A673 (cell line): ENCODE results near the gene CALHM5. TPM values are rescaled to one million over a fixed set of nuclear protein-coding genes. Genes with fewer than 3 reads are reported as not detected.

Experiments used
- BruUV-seq: library from RNA; stranded (reverse); fragments of 400-500 nt; replicated peaks from 2 replicates; lab custom pipeline; 2021; lab: Mats Ljungman, UMichigan
- CTCF ChIA-PET: fragments of 300-600 bp; sonication (Branson Sonifier 250); formaldehyde crosslinking; loops from one replicate; lab custom pipeline; 2022; ENCODE audit warnings: antibody characterized with exemption; lab: Charles Lee
- POLR2A ChIA-PET: fragments of 300-600 bp; sonication (Branson Sonifier 250); formaldehyde crosslinking; loops from one replicate; lab custom pipeline; 2022; ENCODE audit warnings: antibody characterized with exemption; ENCODE audit not compliant: low non-redundant PET; lab: Charles Lee
- DNase-seq: peaks from one replicate; pipeline ENCODE4 v3.0.0-alpha.2; 2015; ENCODE audit warnings: low spot score
- H3K27ac ChIP-seq: fragments of 200-600 bp; sonication (generic); 2 replicates; pipeline ENCODE4 v1.5.1; 2016; ENCODE audit warnings: mixed run types, low read depth, mild to moderate bottlenecking, mixed read lengths, antibody characterized with exemption, low read length; ENCODE audit not compliant: poor library complexity, severe bottlenecking
- H3K27me3 ChIP-seq: fragments of 200-600 bp; sonication (generic); replicated peaks from 2 replicates; pipeline ENCODE4 v1.6.1; 2017; ENCODE audit warnings: mixed run types, low read depth, mild to moderate bottlenecking, mixed read lengths, antibody characterized with exemption, low read length; ENCODE audit not compliant: insufficient read depth, poor library complexity
- H3K36me3 ChIP-seq: fragments of 200-600 bp; sonication (generic); 2 replicates; pipeline ENCODE4 v1.6.1; 2016; ENCODE audit warnings: mixed run types, mild to moderate bottlenecking, mixed read lengths, antibody characterized with exemption, low read length; ENCODE audit not compliant: insufficient read depth, poor library complexity, severe bottlenecking
- H3K4me1 ChIP-seq: fragments of 200-600 bp; sonication (generic); 2 replicates; pipeline ENCODE4 v1.6.1; 2017; ENCODE audit warnings: mixed run types, mild to moderate bottlenecking, mixed read lengths, antibody characterized with exemption, low read length; ENCODE audit not compliant: insufficient read depth, poor library complexity, severe bottlenecking
- H3K4me3 ChIP-seq: fragments of 200-600 bp; sonication (generic); 2 replicates; pipeline ENCODE4 v1.5.1; 2016; ENCODE audit warnings: low read depth, mixed run types, mild to moderate bottlenecking, mixed read lengths, low read length; ENCODE audit not compliant: poor library complexity, severe bottlenecking
- H3K9me3 ChIP-seq: fragments of 200-600 bp; sonication (generic); 2 replicates; pipeline ENCODE4 v1.6.1; 2016; ENCODE audit warnings: mixed run types, low read depth, mild to moderate bottlenecking, mixed read lengths, antibody characterized with exemption, low read length; ENCODE audit not compliant: poor library complexity, severe bottlenecking
- EZH2 ChIP-seq: fragments of 200-600 bp; sonication (generic); IDR thresholded peaks from 2 replicates; pipeline ENCODE4 v1.6.1; 2017; ENCODE audit warnings: borderline replicate concordance, low read depth, mild to moderate bottlenecking, mixed read lengths, antibody characterized with exemption, low read length; ENCODE audit not compliant: poor library complexity, severe bottlenecking
- intact Hi-C: fragments of 100-400 bp; cut with micrococcal nuclease; formaldehyde crosslinking; loops from one replicate; pipeline ENCODE4 v1.10.0; 2022; ENCODE audit not compliant: unreplicated experiment
- total RNA-seq: library from RNA; stranded (reverse); gene quantifications from 2 replicates; pipeline ENCODE4 v1.2.3, GENCODE V29; 2021
- TF ChIP-seq, protein P1 (sequence below): fragments of 300-800, 200-600 bp; sonication (generic); conservative IDR thresholded peaks from 2 replicates; pipeline ENCODE4 v1.5.1; 2017; ENCODE audit warnings: low read depth, mild to moderate bottlenecking, antibody characterized with exemption, low read length, moderate library complexity, mixed read lengths

CALHM5 gene
- total RNA-seq, 1 experiment from 2014 or later = 0.26 TPM

DNA sequence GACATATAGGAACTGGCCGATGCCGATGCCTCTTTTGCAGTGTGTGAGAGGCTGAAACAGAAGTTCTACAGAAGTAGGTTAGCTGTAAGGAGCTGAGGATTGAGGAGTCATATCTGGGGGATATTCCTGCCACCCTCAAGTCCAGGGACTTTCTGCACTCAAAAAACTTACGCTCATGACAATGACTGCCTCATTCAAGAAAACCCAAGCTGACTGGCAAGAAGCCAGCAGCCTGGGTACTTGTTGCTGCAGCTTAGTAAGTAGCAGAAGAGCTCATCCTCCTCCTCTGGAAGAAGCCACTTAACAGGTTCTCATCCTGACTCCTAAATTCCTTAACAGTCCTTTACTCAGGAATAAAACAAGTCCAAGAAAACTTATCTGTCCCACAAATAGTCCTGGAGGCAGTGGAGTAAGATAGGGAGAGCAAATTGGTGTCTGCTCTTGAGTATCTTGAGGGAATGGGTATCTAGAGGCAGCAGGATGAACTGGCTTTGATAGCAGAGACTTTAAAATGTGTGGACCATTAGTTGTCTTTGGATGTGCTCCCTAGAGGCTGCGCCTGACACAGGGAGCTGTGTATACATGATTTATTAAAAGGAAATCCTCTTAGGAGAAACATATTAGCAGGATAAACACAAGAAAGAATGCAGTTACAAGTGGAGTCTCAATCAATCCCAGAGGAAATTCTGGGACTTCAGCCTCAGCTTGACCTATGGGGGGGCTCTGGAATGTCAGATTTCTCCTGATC is 7.4 kb downstream of the CALHM5 start:
- no peaks in the 10 kb centered on the region for H3K9me3 ChIP-seq
- no peaks in the 10 kb centered on the region for H3K27me3 ChIP-seq
- BruUV-seq = no TSS peak
- intact Hi-C loops = no loop called here
- no peak overlapping the region for H3K27ac ChIP-seq
- CTCF ChIA-PET = no interaction called here
- POLR2A ChIA-PET = no interaction called here
- no peak overlapping the region for H3K4me3 ChIP-seq
- no peaks in the 10 kb centered on the region for H3K36me3 ChIP-seq
- TF ChIP-seq, protein P1, sequence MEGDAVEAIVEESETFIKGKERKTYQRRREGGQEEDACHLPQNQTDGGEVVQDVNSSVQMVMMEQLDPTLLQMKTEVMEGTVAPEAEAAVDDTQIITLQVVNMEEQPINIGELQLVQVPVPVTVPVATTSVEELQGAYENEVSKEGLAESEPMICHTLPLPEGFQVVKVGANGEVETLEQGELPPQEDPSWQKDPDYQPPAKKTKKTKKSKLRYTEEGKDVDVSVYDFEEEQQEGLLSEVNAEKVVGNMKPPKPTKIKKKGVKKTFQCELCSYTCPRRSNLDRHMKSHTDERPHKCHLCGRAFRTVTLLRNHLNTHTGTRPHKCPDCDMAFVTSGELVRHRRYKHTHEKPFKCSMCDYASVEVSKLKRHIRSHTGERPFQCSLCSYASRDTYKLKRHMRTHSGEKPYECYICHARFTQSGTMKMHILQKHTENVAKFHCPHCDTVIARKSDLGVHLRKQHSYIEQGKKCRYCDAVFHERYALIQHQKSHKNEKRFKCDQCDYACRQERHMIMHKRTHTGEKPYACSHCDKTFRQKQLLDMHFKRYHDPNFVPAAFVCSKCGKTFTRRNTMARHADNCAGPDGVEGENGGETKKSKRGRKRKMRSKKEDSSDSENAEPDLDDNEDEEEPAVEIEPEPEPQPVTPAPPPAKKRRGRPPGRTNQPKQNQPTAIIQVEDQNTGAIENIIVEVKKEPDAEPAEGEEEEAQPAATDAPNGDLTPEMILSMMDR = no peak
- TF ChIP-seq EZH2 = no peak
- H3K4me1 ChIP-seq = peaks cover 8% of the 10 kb centered on the region
- DNase-seq = peak; percentile 42

DNA sequence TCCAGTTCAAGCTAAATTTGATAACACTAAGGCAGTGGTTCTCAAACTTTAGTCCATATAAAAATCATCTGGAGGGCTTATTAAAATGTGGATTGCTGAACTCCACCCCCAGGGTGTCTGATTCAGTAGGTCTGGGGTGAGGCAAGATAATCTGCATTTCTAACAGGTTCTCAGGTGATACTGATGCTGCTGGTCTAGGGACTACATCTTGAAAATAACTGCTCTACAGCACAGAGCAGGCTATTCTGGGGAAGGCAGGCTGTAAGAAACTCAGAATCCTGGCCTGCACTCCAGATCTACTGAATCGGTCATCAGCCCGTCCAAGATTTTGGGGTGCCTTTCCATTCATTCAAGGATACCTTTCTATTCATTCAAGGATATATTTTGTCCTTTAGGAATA is 11.5 kb downstream of the CALHM5 start:
- no peak for TF ChIP-seq EZH2
- TF ChIP-seq, protein P1 = no peak
- no peak for DNase-seq
- no TSS peak for BruUV-seq
- H3K27ac ChIP-seq = no peak overlapping the region
- no peaks in the 10 kb centered on the region for H3K36me3 ChIP-seq
- no peaks in the 10 kb centered on the region for H3K9me3 ChIP-seq
- ChIA-PET POLR2A (no interaction called here), CTCF (interaction anchor here (1.2 kb wide), 1 partner anchor 11 kb away, joined by 5 read pairs; the partner anchor contains the start of gene CALHM5)
- H3K4me3 ChIP-seq = no peak overlapping the region
- H3K4me1 ChIP-seq = peaks cover 15% of the 10 kb centered on the region
- no peaks in the 10 kb centered on the region for H3K27me3 ChIP-seq
- intact Hi-C loops = no loop called here

DNA sequence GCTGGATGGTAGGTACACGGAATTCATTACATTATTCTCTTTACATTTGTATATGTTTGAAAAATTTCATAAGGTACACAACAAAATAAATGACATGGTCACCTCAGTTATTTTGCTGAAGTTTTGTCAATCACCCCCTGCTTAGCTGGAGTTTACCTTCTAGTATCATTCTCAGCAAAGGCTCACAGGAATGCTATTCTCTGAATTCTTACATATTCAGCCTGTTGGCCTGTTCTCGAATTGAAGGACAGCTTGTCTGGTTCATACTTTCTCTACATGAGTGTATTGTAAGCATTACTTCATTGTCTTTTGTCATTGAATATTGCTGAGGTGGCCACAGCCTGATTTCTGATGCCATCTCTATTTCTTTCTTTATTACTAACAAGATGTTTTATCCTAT is 12.8 kb downstream of the CALHM5 start:
- H3K36me3 ChIP-seq = no peaks in the 10 kb centered on the region
- CTCF ChIA-PET = no interaction called here
- no peaks in the 10 kb centered on the region for H3K9me3 ChIP-seq
- H3K4me3 ChIP-seq = no peak overlapping the region
- POLR2A ChIA-PET = no interaction called here
- no peaks in the 10 kb centered on the region for H3K27me3 ChIP-seq
- BruUV-seq = no TSS peak
- no peak for TF ChIP-seq EZH2
- peaks cover 10% of the 10 kb centered on the region for H3K4me1 ChIP-seq
- H3K27ac ChIP-seq = no peak overlapping the region
- DNase-seq = no peak
- intact Hi-C loops = no loop called here
